HG03039 (cell line): ENCODE measurements around the gene VCX2.
"Not testable (repeated sequence)": the region's sequence is repeated elsewhere in the genome, so short reads cannot be mapped to it uniquely, and the experiment has no call there.

ENCODE experiments used
- ATAC-seq: cut with Tn5 transposase; IDR thresholded peaks from one replicate; pipeline ENCODE4 v1.9.1; 2021; ENCODE audit warnings: mild to moderate bottlenecking, moderate library complexity; ENCODE audit not compliant: unreplicated experiment

VCX2 gene

GRCh38 chrX:8122538-8122937 is 48.5 kb downstream of the VCX2 start:
- ATAC-seq, result no peak

- ATAC-seq, result not testable (repeated sequence)
These were observed 49.7 kb downstream of the VCX2 start for GRCh38 chrX:8121391-8121790.
